Chondrocyte (in vitro differentiated cells): ENCODE measurements around the gene PC. TPM values are rescaled to one million over a fixed set of nuclear protein-coding genes. Genes with fewer than 3 reads are reported as not detected.
"Not testable (repeated sequence)": the region's sequence is repeated elsewhere in the genome, so short reads cannot be mapped to it uniquely, and the experiment has no call there.

Source experiments
- DNase-seq: peaks from one replicate; pipeline ENCODE4 v3.0.0; 2021; ENCODE audit warnings: mixed read lengths, low spot score
- H3K27ac Mint-ChIP-seq: one replicate; pipeline ENCODE4 v1.8.0; 2021; ENCODE audit warnings: mild to moderate bottlenecking, moderate library complexity, mixed read lengths; ENCODE audit not compliant: unreplicated experiment
- H3K27me3 Mint-ChIP-seq: 2 replicates; pipeline ENCODE4 v1.8.0; 2021; ENCODE audit warnings: low read depth, mixed read lengths
- H3K36me3 Mint-ChIP-seq: 2 replicates; pipeline ENCODE4 v1.8.0; 2021; ENCODE audit warnings: low read depth, mixed read lengths
- H3K4me1 Mint-ChIP-seq: 2 replicates; pipeline ENCODE4 v1.8.0; 2021; ENCODE audit warnings: low read depth, mild to moderate bottlenecking, mixed read lengths
- H3K4me3 Mint-ChIP-seq: one replicate; pipeline ENCODE4 v1.8.0; 2021; ENCODE audit warnings: mild to moderate bottlenecking, moderate library complexity, mixed read lengths; ENCODE audit not compliant: unreplicated experiment
- H3K9me3 Mint-ChIP-seq: 2 replicates; pipeline ENCODE4 v1.8.0; 2021; ENCODE audit warnings: low read depth, mixed read lengths
- total RNA-seq: library from RNA; stranded (reverse); gene quantifications from 3 replicates; pipeline ENCODE4 v1.2.1, GENCODE V29; 2021
- TF ChIP-seq, protein P1 (sequence below): fragments of 200-600 bp; sonication (generic); IDR thresholded peaks from 2 replicates; pipeline ENCODE4 v1.5.0; 2021; ENCODE audit warnings: antibody characterized with exemption, mild to moderate bottlenecking, moderate library complexity

Gene PC
- total RNA-seq, 1 donor from 2014 or later: 12.3 TPM

DNA sequence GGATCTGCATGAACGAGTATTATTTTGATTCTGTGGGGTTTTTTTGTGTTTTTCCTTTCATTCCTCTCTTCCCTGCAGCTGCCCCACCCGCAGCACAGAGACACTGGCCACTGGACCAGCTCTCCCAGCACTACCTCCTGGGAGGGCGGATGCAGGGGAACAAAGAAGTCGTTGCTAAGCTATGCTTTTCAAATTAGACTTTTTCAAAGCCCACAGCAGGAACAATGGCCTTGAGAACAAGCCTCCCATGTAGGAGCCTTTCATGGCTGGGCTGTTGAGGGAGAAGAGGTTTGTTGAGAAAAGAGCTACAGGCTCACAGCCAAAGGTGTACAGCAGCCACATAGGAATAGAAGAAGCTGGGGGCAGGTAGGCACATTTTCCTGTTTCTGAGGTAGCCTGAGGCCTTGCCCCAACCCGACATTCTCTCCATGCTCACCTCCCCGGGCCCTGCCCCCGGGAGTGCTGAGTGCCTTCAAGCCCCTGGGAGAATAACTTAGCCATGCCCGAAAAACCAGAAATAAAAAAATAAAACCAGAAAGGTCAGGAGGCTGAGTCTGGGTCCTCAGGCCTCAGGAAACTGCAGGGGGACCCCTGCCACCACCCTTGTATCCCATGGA lies 44.2 kb upstream of the PC start:
- Mint-ChIP-seq H3K4me1 (peaks cover 8% of the 10 kb centered on the region), H3K4me3 (no peak overlapping the region), H3K36me3 (no peaks in the 10 kb centered on the region), H3K27me3 (no peaks in the 10 kb centered on the region), H3K9me3 (no peaks in the 10 kb centered on the region), H3K27ac (peak overlapping the region; percentile 32)
- TF ChIP-seq, protein P1, sequence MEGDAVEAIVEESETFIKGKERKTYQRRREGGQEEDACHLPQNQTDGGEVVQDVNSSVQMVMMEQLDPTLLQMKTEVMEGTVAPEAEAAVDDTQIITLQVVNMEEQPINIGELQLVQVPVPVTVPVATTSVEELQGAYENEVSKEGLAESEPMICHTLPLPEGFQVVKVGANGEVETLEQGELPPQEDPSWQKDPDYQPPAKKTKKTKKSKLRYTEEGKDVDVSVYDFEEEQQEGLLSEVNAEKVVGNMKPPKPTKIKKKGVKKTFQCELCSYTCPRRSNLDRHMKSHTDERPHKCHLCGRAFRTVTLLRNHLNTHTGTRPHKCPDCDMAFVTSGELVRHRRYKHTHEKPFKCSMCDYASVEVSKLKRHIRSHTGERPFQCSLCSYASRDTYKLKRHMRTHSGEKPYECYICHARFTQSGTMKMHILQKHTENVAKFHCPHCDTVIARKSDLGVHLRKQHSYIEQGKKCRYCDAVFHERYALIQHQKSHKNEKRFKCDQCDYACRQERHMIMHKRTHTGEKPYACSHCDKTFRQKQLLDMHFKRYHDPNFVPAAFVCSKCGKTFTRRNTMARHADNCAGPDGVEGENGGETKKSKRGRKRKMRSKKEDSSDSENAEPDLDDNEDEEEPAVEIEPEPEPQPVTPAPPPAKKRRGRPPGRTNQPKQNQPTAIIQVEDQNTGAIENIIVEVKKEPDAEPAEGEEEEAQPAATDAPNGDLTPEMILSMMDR: no peak
- no peak for DNase-seq

DNA sequence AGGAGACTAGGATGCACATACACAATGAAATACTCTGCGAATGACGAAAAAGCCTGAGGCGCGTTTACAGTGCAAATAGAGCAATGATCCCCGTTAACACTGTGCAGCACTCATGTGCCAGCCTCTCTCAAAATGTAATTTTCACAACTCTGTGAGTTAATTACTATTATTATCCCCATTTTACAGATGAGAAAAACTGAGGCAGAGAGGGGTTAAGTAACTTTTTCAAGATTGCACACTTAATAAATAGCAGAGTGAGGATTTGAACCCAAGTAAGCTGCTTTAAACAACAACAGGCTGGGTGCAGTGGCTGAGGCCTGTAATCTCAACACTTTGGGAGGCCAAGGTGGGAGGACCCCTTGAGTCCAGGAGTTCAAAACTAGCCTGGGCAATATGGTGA lies 43.1 kb upstream of the PC start:
- H3K4me1 Mint-ChIP-seq: peaks cover 18% of the 10 kb centered on the region
- H3K4me3 Mint-ChIP-seq: no peak overlapping the region
- no peak overlapping the region for H3K27ac Mint-ChIP-seq
- no peaks in the 10 kb centered on the region for H3K27me3 Mint-ChIP-seq
- no peak for DNase-seq
- no peaks in the 10 kb centered on the region for H3K9me3 Mint-ChIP-seq
- TF ChIP-seq, protein P1: no peak
- no peaks in the 10 kb centered on the region for H3K36me3 Mint-ChIP-seq

DNA sequence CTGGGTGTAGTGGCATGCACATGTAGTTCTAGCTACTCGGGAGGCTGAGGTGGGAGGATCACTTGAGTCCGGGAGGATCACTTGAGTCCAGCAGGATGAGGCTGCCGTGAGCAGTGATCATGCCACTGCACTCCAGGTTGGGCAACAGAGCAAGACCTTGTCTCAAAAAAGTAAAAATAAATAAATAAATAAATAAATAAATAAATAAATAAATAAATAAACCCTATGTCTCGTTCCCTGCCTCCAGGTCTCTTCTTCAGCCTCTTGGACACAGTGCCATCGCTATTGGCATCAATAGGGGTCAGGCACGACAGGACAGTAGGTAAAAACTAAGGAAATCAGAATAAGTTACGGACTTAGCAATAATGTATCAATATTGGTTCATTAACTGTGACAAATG lies 41.4 kb upstream of the PC start:
- DNase-seq: no peak
- H3K4me1 Mint-ChIP-seq: peaks cover 24% of the 10 kb centered on the region
- no peaks in the 10 kb centered on the region for H3K9me3 Mint-ChIP-seq
- no peaks in the 10 kb centered on the region for H3K27me3 Mint-ChIP-seq
- H3K4me3 Mint-ChIP-seq: no peak overlapping the region
- TF ChIP-seq, protein P1: no peak
- no peaks in the 10 kb centered on the region for H3K36me3 Mint-ChIP-seq
- no peak overlapping the region for H3K27ac Mint-ChIP-seq

DNA sequence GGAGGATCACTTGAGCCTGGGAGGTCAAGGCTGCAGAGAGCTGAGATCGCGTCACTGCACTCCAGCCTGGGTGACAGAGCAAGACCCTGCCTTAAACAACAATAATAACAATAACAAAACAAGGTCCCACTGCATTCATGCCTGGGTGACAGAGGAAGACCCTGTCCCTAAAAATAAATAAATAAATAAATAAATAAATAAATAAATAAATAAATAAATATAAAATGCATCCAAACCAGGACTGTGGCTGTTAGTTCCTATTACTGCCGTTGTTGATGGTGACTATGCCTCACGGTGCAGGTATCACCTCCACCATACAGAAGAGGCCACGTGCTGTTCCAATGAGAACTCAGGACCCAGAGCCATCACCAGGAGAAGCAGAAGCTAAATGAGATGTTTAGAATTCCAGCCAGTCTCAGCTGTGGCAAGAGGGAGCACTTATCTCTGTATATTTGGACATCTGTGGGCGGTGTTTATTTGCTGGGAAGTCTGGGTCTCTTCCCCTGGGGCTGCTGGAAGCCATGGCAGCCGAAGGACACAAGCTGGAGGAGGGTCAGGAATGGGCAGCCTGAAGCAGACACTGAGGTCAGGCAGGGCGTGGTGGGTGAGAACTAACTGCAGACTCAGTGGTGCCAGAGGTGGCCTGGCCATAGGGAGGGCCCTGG lies 38.6 kb upstream of the PC start:
- no peak for DNase-seq
- TF ChIP-seq, protein P1: no peak
- Mint-ChIP-seq H3K4me3 (no peak overlapping the region), H3K9me3 (no peaks in the 10 kb centered on the region), H3K36me3 (no peaks in the 10 kb centered on the region), H3K4me1 (peaks cover 18% of the 10 kb centered on the region), H3K27ac (peak overlapping the region; percentile 78), H3K27me3 (no peaks in the 10 kb centered on the region)

DNA sequence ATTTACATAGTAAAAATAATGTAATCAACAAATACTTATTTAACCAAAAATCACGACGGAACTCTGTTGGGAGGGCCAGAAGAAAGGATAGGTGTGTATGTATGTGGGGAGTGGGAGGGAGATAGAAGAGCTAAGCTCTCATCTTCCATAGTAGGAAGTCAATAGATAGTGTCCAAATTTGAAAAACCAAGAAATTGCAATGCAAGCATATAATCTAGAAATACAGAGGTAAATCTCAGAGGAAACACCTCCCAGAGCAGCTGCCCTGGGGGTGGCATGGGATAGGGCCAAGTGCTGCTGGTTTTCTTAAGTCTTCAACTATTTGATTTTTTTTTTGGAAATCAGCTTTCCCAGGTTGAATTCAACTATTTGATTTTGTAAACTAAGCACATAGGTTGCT lies 33.9 kb upstream of the PC start:
- H3K4me1 Mint-ChIP-seq: peaks cover 18% of the 10 kb centered on the region
- H3K27me3 Mint-ChIP-seq: no peaks in the 10 kb centered on the region
- H3K4me3 Mint-ChIP-seq: no peak overlapping the region
- no peak overlapping the region for H3K27ac Mint-ChIP-seq
- H3K36me3 Mint-ChIP-seq: no peaks in the 10 kb centered on the region
- TF ChIP-seq, protein P1: no peak
- DNase-seq: no peak
- no peaks in the 10 kb centered on the region for H3K9me3 Mint-ChIP-seq

DNA sequence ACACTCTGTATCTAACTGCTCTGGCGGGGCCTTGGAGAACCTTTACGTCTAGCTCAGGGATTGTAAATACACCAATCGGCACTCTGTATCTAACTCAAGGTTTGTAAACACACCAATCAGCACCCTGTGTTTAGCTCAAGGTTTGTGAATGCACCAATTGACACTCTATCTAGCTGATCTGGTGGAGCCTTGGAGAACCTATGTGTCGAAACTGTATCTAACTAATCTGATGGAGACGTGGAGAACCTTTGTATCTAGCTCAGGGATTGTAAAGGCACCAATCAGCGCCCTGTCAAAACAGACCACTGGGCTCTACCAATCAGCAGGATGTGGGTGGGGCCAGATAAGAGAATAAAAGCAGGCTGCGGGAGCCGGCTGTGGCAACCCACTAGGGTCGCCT lies 31.2 kb upstream of the PC start:
- DNase-seq, H3K9me3 Mint-ChIP-seq, H3K27ac Mint-ChIP-seq, H3K27me3 Mint-ChIP-seq, H3K36me3 Mint-ChIP-seq, H3K4me3 Mint-ChIP-seq: not testable (repeated sequence)
- H3K4me1 Mint-ChIP-seq: peaks cover 16% of the 10 kb centered on the region

DNA sequence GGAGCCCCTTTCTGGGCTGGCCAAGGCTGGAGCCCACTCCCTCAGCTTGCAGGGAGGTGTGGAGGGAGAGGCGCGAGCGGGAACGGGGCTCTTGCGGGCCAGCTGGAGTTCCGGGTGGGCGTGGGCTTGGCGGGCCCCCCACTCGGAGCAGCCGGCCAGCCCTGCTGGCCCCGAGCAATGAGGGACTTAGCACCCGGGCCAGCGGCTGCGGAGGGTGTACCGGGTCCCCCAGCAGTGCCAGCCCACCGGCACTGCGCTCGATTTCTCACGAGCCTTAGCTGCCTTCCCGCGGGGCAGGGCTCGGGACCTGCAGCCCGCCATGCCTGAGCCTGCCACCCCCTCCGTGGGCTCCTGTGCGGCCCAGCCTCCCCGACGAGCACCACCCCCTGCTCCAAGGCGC lies 30.6 kb upstream of the PC start:
- not testable (repeated sequence) for DNase-seq, H3K36me3 Mint-ChIP-seq, H3K4me3 Mint-ChIP-seq, H3K27ac Mint-ChIP-seq, H3K9me3 Mint-ChIP-seq, H3K27me3 Mint-ChIP-seq
- H3K4me1 Mint-ChIP-seq: peaks cover 21% of the 10 kb centered on the region
